Measurements from ENCODE around the gene PURB.
"Not testable (repeated sequence)": the region's sequence is repeated elsewhere in the genome, so short reads cannot be mapped to it uniquely, and the experiment has no call there.

Gene PURB

GRCh38 chr7:44885394-44886317, at the start of gene PURB:
PURB (minus strand) TSS chr7:44885530; CDS start chr7:44885348, 182 bp downstream.
- DNase-seq (ENCODE audit: low spot score) (peak; percentile 98), FAIRE-seq (peak; percentile 56)

GRCh38 chr7:44935016-44935415, 49.7 kb upstream of the PURB start:
- DNase-seq (ENCODE audit: low spot score) = no peak
- FAIRE-seq = no peak

GRCh38 chr7:44934510-44934909, 49.2 kb upstream of the PURB start:
- DNase-seq (ENCODE audit: low spot score); FAIRE-seq: not testable (repeated sequence)

GRCh38 chr7:44930921-44931320, 45.6 kb upstream of the PURB start:
- DNase-seq (ENCODE audit: low spot score) (no peak), FAIRE-seq (no peak)

GRCh38 chr7:44922351-44922694, 37.0 kb upstream of the PURB start:
- FAIRE-seq = no peak
- no peak for DNase-seq (ENCODE audit: low spot score)

GRCh38 chr7:44921607-44922350, 36.4 kb upstream of the PURB start:
- FAIRE-seq (no peak), DNase-seq (ENCODE audit: low spot score) (peak; percentile 54)

- DNase-seq (ENCODE audit: low spot score) (no peak), FAIRE-seq (no peak)
These were observed 34.8 kb upstream of the PURB start for GRCh38 chr7:44920119-44920518.

- DNase-seq (ENCODE audit: low spot score) (no peak), FAIRE-seq (no peak)
These were observed 32.7 kb upstream of the PURB start for GRCh38 chr7:44918029-44918428.

- DNase-seq (ENCODE audit: low spot score) (no peak), FAIRE-seq (no peak)
These were observed 32.1 kb upstream of the PURB start for GRCh38 chr7:44917465-44917864.

GRCh38 chr7:44914992-44915607, 29.8 kb upstream of the PURB start:
- DNase-seq (ENCODE audit: low spot score) (no peak), FAIRE-seq (no peak)

- DNase-seq (ENCODE audit: low spot score) (no peak), FAIRE-seq (no peak)
These were observed 27.5 kb upstream of the PURB start for GRCh38 chr7:44912775-44913347.

GRCh38 chr7:44911911-44912310, 26.6 kb upstream of the PURB start:
- DNase-seq (ENCODE audit: low spot score) (no peak), FAIRE-seq (no peak)

GRCh38 chr7:44909596-44910389, 24.5 kb upstream of the PURB start:
- no peak for DNase-seq (ENCODE audit: low spot score)
- FAIRE-seq = no peak

GRCh38 chr7:44906965-44907364, 21.6 kb upstream of the PURB start:
- DNase-seq (ENCODE audit: low spot score) (no peak), FAIRE-seq (no peak)

GRCh38 chr7:44905002-44905635, 19.8 kb upstream of the PURB start:
- DNase-seq (ENCODE audit: low spot score) (no peak), FAIRE-seq (no peak)

- DNase-seq (ENCODE audit: low spot score) (no peak), FAIRE-seq (no peak)
These were observed 14.1 kb upstream of the PURB start for GRCh38 chr7:44899443-44899842.

- FAIRE-seq = no peak
- DNase-seq (ENCODE audit: low spot score) = no peak
These were observed 12.7 kb upstream of the PURB start for GRCh38 chr7:44898039-44898438.

- DNase-seq (ENCODE audit: low spot score) = no peak
These were observed 12.0 kb upstream of the PURB start for GRCh38 chr7:44897309-44897708.

GRCh38 chr7:44894888-44895580, 9.7 kb upstream of the PURB start:
- FAIRE-seq = no peak
- DNase-seq (ENCODE audit: low spot score) = no peak

More at GRCh38 chr7:44897309-44897708, 12.0 kb upstream of the PURB start:
- FAIRE-seq = no peak

GRCh38 chr7:44893710-44894234, 8.4 kb upstream of the PURB start:
- FAIRE-seq = no peak
- DNase-seq (ENCODE audit: low spot score) = no peak
